Thoracic aorta (tissue), 2 donors: Measurements from ENCODE around the gene HSF4. TPM values are rescaled to one million over a fixed set of nuclear protein-coding genes. Genes with fewer than 3 reads are reported as not detected.

Source experiments
- ATAC-seq: fragments of 150-250 bp; one replicate; pipeline ENCODE4 v1.8.0; 2017; ENCODE audit warnings: low read depth; ENCODE audit not compliant: insufficient number of reproducible peaks, low FRiP score
- DNase-seq: peaks from one replicate; pipeline ENCODE4 v3.0.0-alpha.2; 2020; ENCODE audit warnings: low spot score
- H3K27ac ChIP-seq, 2 donors: fragments of 200-600 bp; sonication (generic); 1 replicate in 1 of 2; 2 replicates in 1 of 2; pipeline ENCODE4 v1.5.1; 2016; ENCODE audit warnings: mild to moderate bottlenecking in 2 of 2, moderate library complexity in 2 of 2
- H3K27me3 ChIP-seq: fragments of 200-600 bp; sonication (generic); replicated peaks from 2 replicates; pipeline ENCODE4 v1.6.0; 2016; ENCODE audit warnings: mild to moderate bottlenecking; ENCODE audit not compliant: insufficient read depth
- H3K36me3 ChIP-seq: fragments of 200-600 bp; sonication (generic); one replicate; pipeline ENCODE4 v1.5.1; 2016
- H3K4me1 ChIP-seq, 2 donors: fragments of 200-600 bp; sonication (generic); 1 replicate in 1 of 2; 2 replicates in 1 of 2; pipeline versions ENCODE4 v1.5.1 to v1.6.0; 2016; ENCODE audit warnings: low read depth in 2 of 2, mild to moderate bottlenecking in 1 of 2; ENCODE audit not compliant: control insufficient read depth in 1 of 2
- H3K4me3 ChIP-seq: fragments of 200-600 bp; sonication (generic); 2 replicates; pipeline ENCODE4 v1.5.1; 2016; ENCODE audit warnings: mild to moderate bottlenecking
- H3K9me3 ChIP-seq: fragments of 200-600 bp; sonication (generic); 2 replicates; pipeline ENCODE4 v1.5.1; 2016
- CTCF ChIP-seq: fragments of 200-600 bp; sonication (generic); IDR thresholded peaks from one replicate; pipeline ENCODE4 v1.5.1; 2019; ENCODE audit warnings: antibody characterized with exemption
- total RNA-seq, 2 donors: library from RNA; depleted of rRNA; stranded (reverse); fragments of >200 nt; gene quantifications; one replicate each; pipeline versions ENCODE4 v1.1.0 to v1.2.3, GENCODE V29; 2016

The HSF4 gene
- total RNA-seq, 2 donors from 2014 or later, result 44.1 to 87.5 TPM

DNA sequence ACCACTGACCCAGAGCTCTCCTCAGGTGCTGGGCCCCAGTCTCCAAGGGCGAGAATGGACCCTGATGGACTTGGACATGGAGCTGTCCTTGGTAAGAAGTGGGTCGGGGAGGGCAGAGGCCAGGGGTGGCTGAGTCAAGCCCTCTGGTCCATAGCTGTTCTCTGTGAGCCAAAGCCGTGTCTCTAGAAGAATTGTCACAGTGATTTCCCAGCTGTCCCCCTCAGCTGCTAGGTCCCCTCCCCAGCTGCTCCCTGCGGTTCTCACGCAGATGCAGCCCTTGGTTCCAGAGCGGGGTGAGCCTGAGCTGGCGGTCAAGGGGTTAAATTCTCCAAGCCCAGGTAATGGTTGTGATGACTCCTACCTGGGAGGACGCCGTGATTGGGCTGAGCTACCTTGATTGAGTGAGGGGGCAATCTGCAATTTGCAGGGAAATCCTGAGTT lies 4.5 kb downstream of the HSF4 start:
- no peak overlapping the region for H3K4me3 ChIP-seq

GRCh38 chr16:67169642-67170167 lies 5.2 kb downstream of the HSF4 start:
- Histone ChIP-seq H3K27ac (peak overlapping the region; percentile 95 to 97), H3K27me3 (no peaks in the 10 kb centered on the region), H3K4me1 (peaks cover 33 to 54% of the 10 kb centered on the region in 2 donors), H3K36me3 (no peaks in the 10 kb centered on the region), H3K9me3 (no peaks in the 10 kb centered on the region), H3K4me3 (peak overlapping the region; percentile 83)
- peak; percentile 35 for TF ChIP-seq CTCF
- ATAC-seq (no peak), DNase-seq (no peak)

More for the DNA sequence above, 4.5 kb downstream of the HSF4 start:
- peaks cover 34 to 55% of the 10 kb centered on the region in 2 donors for H3K4me1 ChIP-seq
- peak overlapping the region; percentile 95 to 97 for H3K27ac ChIP-seq
- DNase-seq (no peak), ATAC-seq (no peak)
- no peaks in the 10 kb centered on the region for H3K27me3 ChIP-seq
- TF ChIP-seq CTCF, result no peak
- no peaks in the 10 kb centered on the region for H3K9me3 ChIP-seq
- H3K36me3 ChIP-seq, result no peaks in the 10 kb centered on the region

GRCh38 chr16:67170168-67170948 lies 5.8 kb downstream of the HSF4 start, which contains the start of gene NOL3:
Gene NOL3 (plus strand): TSS chr16:67170538.
- ATAC-seq, result peak; percentile 37
- TF ChIP-seq CTCF, result no peak
- Histone ChIP-seq H3K27ac (peak within 1 kb of the TSS; percentile 95 to 97), H3K27me3 (no peaks in the 10 kb centered on the region), H3K36me3 (peaks cover 2% of the 10 kb centered on the region), H3K9me3 (no peaks in the 10 kb centered on the region), H3K4me1 (peaks cover 31 to 54% of the 10 kb centered on the region in 2 donors), H3K4me3 (peak within 1 kb of the TSS; percentile 83)
- DNase-seq, result peak; percentile 73

GRCh38 chr16:67170949-67171649 lies 6.6 kb downstream of the HSF4 start:
- H3K9me3 ChIP-seq, result no peaks in the 10 kb centered on the region
- no peak for ATAC-seq
- no peaks in the 10 kb centered on the region for H3K27me3 ChIP-seq
- peaks cover 3% of the 10 kb centered on the region for H3K36me3 ChIP-seq
- H3K27ac ChIP-seq, result peak overlapping the region; percentile 95 to 97
- no peak for DNase-seq
- H3K4me3 ChIP-seq, result peak overlapping the region; percentile 83
- TF ChIP-seq CTCF, result no peak
- H3K4me1 ChIP-seq, result peaks cover 27 to 50% of the 10 kb centered on the region in 2 donors

DNA sequence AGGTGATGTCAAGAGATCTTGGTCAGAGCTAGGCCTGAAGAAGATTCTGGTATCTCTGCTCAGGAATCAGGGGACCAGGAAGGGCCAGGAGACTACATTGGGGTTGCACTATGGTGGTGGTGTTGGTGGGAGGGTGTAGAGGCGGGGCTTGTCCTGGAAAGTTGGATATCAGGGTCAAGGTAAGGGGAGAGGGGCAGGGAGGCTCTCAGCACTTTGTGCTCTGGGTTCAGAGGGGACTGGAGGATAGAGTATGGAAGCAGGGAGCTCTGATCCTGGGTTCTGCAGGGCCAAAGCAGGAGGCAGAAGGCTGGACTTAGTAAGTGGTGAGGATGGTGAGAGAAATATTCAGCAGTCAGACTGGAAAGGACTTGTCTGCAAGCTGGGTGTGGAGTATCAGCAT lies 8.8 kb downstream of the HSF4 start:
- Histone ChIP-seq H3K4me1 (peaks cover 31 to 58% of the 10 kb centered on the region in 2 donors), H3K9me3 (no peaks in the 10 kb centered on the region), H3K27ac (peak overlapping the region; percentile 76 to 91), H3K36me3 (peaks cover 3% of the 10 kb centered on the region), H3K27me3 (no peaks in the 10 kb centered on the region), H3K4me3 (peak overlapping the region; percentile 76)
- ATAC-seq (no peak), DNase-seq (no peak)
- no peak for TF ChIP-seq CTCF
